ENCODE results near the gene ACACB.

ACACB gene

DNA sequence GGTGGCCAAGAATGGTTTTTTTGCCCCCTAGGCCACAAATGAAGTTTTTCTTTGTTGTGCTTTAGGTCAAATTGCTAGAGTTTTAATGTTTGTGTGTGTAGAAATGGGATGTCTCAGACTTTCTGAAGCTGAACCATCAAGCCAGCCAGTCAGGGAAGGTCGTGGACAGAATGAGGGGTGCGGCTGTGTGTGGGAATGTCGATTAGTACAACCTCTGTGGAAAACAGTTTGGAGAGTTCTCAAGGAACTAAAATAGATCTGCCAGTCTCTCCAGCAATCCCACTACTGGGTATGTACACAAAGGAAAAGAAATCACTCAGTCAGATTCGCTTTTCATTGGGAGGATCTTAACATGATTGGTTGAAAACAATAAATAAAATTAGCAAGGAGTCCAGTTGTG lies 44.5 kb downstream of the ACACB start:
- TF ChIP-seq, protein P1, sequence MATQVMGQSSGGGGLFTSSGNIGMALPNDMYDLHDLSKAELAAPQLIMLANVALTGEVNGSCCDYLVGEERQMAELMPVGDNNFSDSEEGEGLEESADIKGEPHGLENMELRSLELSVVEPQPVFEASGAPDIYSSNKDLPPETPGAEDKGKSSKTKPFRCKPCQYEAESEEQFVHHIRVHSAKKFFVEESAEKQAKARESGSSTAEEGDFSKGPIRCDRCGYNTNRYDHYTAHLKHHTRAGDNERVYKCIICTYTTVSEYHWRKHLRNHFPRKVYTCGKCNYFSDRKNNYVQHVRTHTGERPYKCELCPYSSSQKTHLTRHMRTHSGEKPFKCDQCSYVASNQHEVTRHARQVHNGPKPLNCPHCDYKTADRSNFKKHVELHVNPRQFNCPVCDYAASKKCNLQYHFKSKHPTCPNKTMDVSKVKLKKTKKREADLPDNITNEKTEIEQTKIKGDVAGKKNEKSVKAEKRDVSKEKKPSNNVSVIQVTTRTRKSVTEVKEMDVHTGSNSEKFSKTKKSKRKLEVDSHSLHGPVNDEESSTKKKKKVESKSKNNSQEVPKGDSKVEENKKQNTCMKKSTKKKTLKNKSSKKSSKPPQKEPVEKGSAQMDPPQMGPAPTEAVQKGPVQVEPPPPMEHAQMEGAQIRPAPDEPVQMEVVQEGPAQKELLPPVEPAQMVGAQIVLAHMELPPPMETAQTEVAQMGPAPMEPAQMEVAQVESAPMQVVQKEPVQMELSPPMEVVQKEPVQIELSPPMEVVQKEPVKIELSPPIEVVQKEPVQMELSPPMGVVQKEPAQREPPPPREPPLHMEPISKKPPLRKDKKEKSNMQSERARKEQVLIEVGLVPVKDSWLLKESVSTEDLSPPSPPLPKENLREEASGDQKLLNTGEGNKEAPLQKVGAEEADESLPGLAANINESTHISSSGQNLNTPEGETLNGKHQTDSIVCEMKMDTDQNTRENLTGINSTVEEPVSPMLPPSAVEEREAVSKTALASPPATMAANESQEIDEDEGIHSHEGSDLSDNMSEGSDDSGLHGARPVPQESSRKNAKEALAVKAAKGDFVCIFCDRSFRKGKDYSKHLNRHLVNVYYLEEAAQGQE (IDR thresholded peaks at IDR 0.05; ENCODE audit: insufficient read depth in 1 of 2, low read depth in 2 of 2, low read length in 2 of 2), result no peak
- TF ChIP-seq POLR2AphosphoS5 (IDR thresholded peaks at IDR 0.05; ENCODE audit: low read depth, low read length) (no peak), FOXP2 (optimal IDR thresholded peaks at IDR 0.05; ENCODE audit: borderline replicate concordance, extremely low read depth, extremely low read length, insufficient read depth) (no peak), TAF1 (IDR thresholded peaks at IDR 0.05; ENCODE audit: borderline replicate concordance, insufficient read depth, low read length) (no peak), SIN3A (IDR thresholded peaks at IDR 0.05; ENCODE audit: borderline replicate concordance, insufficient read depth, low read length) (no peak)

DNA sequence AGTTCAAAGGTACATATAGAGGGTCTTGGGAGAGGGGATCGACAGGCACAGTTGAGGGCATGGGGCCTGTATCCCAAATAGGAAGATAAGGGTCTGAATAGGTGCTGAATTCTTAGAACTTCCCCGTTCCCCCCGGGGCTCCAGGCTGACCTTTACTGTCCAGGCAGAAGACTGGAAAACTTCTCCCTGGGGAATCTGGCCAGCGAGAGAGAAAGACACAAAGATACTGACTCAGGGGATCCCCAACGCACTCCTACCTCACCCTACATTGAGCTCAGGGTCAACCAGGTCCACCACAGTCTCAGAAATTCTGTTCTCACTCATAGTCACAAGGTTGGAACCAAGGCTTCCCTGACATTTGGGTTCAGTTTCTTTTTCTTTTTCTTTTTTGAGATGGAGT lies 46.2 kb downstream of the ACACB start:
- TF ChIP-seq SIN3A (IDR thresholded peaks at IDR 0.05; ENCODE audit: borderline replicate concordance, insufficient read depth, low read length) (no peak), FOXP2 (optimal IDR thresholded peaks at IDR 0.05; ENCODE audit: borderline replicate concordance, extremely low read depth, extremely low read length, insufficient read depth) (no peak), TAF1 (IDR thresholded peaks at IDR 0.05; ENCODE audit: borderline replicate concordance, insufficient read depth, low read length) (no peak), POLR2AphosphoS5 (IDR thresholded peaks at IDR 0.05; ENCODE audit: low read depth, low read length) (no peak)
- TF ChIP-seq, protein P1 (IDR thresholded peaks at IDR 0.05; ENCODE audit: insufficient read depth in 1 of 2, low read depth in 2 of 2, low read length in 2 of 2), result no peak

DNA sequence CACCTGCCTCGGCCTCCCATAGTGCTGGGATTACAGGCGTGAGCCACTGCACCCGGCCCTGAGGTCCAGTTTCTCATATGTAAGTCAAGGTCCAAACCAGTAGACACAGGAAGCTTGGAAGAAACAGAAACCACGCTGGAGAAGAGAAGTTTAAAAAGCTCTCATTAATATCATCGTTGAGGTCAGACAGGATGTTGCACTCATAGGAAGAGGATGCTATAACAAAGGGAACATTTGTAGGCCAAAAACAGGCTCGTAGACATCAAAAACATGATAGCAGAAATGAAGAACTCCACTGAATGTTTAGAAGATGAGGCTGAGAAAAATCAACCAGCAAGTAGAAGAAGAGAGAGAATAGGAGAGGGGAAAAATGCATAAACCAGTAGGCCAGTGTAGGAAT lies 46.8 kb downstream of the ACACB start:
- TF ChIP-seq, protein P1 (IDR thresholded peaks at IDR 0.05; ENCODE audit: insufficient read depth in 1 of 2, low read depth in 2 of 2, low read length in 2 of 2), result no peak
- TF ChIP-seq SIN3A (IDR thresholded peaks at IDR 0.05; ENCODE audit: borderline replicate concordance, insufficient read depth, low read length), result no peak
- no peak for TF ChIP-seq TAF1 (IDR thresholded peaks at IDR 0.05; ENCODE audit: borderline replicate concordance, insufficient read depth, low read length)
- TF ChIP-seq POLR2AphosphoS5 (IDR thresholded peaks at IDR 0.05; ENCODE audit: low read depth, low read length), result no peak

DNA sequence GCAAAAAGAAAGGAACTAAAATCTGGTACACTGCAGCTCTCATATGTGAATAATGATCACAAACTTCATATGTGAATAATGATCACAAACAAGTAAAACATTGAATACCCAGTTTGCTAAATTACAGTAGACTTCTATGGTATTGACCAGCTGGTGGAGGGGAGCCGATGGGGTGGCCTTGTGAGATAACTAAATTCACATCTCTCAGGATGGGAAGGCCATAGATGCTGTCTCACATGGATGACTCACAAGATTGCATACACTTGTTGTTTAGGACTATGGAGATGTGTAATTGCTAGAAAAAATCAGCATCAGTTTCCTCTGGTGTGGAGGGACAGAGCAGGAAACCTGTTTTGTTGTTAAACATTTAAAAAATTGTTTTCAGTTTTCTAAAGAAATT lies 49.2 kb downstream of the ACACB start:
- no peak for TF ChIP-seq FOXP2 (optimal IDR thresholded peaks at IDR 0.05; ENCODE audit: borderline replicate concordance, extremely low read depth, extremely low read length, insufficient read depth)
- no peak for TF ChIP-seq TAF1 (IDR thresholded peaks at IDR 0.05; ENCODE audit: borderline replicate concordance, insufficient read depth, low read length)
- TF ChIP-seq, protein P1 (IDR thresholded peaks at IDR 0.05; ENCODE audit: insufficient read depth in 1 of 2, low read depth in 2 of 2, low read length in 2 of 2), result no peak
- TF ChIP-seq SIN3A (IDR thresholded peaks at IDR 0.05; ENCODE audit: borderline replicate concordance, insufficient read depth, low read length), result no peak
- TF ChIP-seq POLR2AphosphoS5 (IDR thresholded peaks at IDR 0.05; ENCODE audit: low read depth, low read length), result no peak

DNA sequence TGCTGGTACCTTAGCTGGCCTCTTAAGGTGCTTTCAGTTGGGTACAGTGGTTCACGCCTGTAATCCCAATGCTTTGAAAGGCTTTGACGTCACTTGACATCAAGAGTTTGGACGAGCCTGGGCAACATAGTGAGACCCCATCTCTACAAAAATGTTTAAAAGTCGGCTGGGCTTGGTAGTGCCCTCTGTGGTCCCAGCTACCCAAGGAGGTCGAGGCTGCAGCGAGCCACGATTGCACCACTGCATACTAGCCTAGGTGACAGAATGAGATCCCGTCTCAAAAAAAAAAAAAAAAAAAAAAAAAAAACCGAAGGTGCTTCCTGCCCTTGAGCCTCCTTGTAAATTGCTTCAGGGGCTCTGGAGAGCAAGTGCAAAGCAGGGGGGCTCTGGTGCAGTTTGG lies 50.0 kb downstream of the ACACB start:
- TF ChIP-seq SIN3A (IDR thresholded peaks at IDR 0.05; ENCODE audit: borderline replicate concordance, insufficient read depth, low read length) (no peak), TAF1 (IDR thresholded peaks at IDR 0.05; ENCODE audit: borderline replicate concordance, insufficient read depth, low read length) (no peak), POLR2AphosphoS5 (IDR thresholded peaks at IDR 0.05; ENCODE audit: low read depth, low read length) (no peak), FOXP2 (optimal IDR thresholded peaks at IDR 0.05; ENCODE audit: borderline replicate concordance, extremely low read depth, extremely low read length, insufficient read depth) (no peak)
- TF ChIP-seq, protein P1 (IDR thresholded peaks at IDR 0.05; ENCODE audit: insufficient read depth in 1 of 2, low read depth in 2 of 2, low read length in 2 of 2), result no peak
